K562 (cell line): ENCODE results near the gene CPN2.

Experiments
- ATF3 ChIP-seq, 2 experiments: fragments of 450-650 bp in 1 of 2; sonication (generic) in 1 of 2; formaldehyde crosslinking in 1 of 2; IDR thresholded peaks in 1 of 2; conservative IDR thresholded peaks in 1 of 2; 2 replicates each; pipeline versions ENCODE4 v1.6.1 to v1.8.1; 2016 to 2023; ENCODE audit warnings: mild to moderate bottlenecking in 2 of 2, moderate library complexity in 2 of 2, inconsistent platforms in 1 of 2, missing genetic modification reagents in 1 of 2
- NFE2L1 ChIP-seq: fragments of 450-650 bp; IDR thresholded peaks from 2 replicates; pipeline ENCODE4 v1.6.1; 2016; ENCODE audit warnings: missing genetic modification characterization, low read depth, mild to moderate bottlenecking, missing compliant biosample characterization, moderate library complexity, borderline replicate concordance
- TAF7 ChIP-seq: fragments of 450-650 bp; IDR thresholded peaks from 2 replicates; pipeline ENCODE4 v1.6.1; 2016; ENCODE audit warnings: missing genetic modification characterization, missing compliant biosample characterization
- THRB ChIP-seq: fragments of 450-650 bp; formaldehyde crosslinking; conservative IDR thresholded peaks from 2 replicates; pipeline ENCODE4 v1.4.0; 2022; ENCODE audit warnings: mild to moderate bottlenecking, missing genetic modification characterization
- TF ChIP-seq, protein P1 (sequence below): sonication (generic); formaldehyde crosslinking; IDR thresholded peaks from 2 replicates; pipeline ENCODE4 v1.5.0; 2020; ENCODE audit warnings: missing genetic modification reagents

DNA sequence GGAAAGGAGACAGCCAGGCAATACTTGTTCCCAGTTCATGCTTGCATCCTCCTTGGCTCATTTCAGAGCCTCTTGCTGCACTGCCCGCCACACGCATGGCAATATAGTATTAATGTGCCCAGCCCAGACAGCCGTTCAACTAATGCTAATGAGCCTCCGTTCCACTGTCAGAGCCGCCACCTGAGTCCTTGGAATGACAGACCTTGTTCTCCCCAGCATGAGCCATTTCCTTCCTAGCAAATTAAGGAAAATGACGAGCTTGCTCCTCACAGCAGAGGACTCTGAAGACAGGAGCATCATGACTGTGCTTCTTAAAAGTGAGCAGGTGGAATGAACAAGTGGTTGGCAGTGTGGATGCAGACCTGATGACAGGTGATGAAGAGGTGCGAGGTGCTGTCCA, 29.2 kb upstream of the CPN2 start:
- TF ChIP-seq THRB (CRISPR knock-in tag) (no peak), NFE2L1 (tag) (no peak), TAF7 (tag) (no peak), ATF3 (IDR thresholded peaks at IDR 0.05) (no peak), ATF3 (CRISPR knock-in tag; conservative IDR thresholded peaks at IDR 0.05) (no peak)
- TF ChIP-seq, protein P1, sequence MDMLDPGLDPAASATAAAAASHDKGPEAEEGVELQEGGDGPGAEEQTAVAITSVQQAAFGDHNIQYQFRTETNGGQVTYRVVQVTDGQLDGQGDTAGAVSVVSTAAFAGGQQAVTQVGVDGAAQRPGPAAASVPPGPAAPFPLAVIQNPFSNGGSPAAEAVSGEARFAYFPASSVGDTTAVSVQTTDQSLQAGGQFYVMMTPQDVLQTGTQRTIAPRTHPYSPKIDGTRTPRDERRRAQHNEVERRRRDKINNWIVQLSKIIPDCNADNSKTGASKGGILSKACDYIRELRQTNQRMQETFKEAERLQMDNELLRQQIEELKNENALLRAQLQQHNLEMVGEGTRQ = no peak
